ENCODE measurements around the gene ZNF202.

ZNF202 gene

GRCh38 chr11:123694551-123694950, 46.9 kb downstream of the ZNF202 start:
- H3K4me3 ChIP-seq (ENCODE audit: insufficient read depth, low read depth, low read length, poor library complexity, severe bottlenecking): no peak overlapping the region
- no peak overlapping the region for H3K27ac ChIP-seq (ENCODE audit: insufficient read depth, low read length, poor library complexity, severe bottlenecking)
- no peaks in the 10 kb centered on the region for H3K36me3 ChIP-seq (ENCODE audit: control insufficient read depth, insufficient read depth, low read length)
- no peaks in the 10 kb centered on the region for H3K9me3 ChIP-seq (ENCODE audit: control insufficient read depth, low read length)
- no peak for DNase-seq
- H3K27me3 ChIP-seq (replicated peaks; ENCODE audit: control insufficient read depth, insufficient read depth, low read length, poor library complexity, severe bottlenecking): no peaks in the 10 kb centered on the region
- H3K4me1 ChIP-seq (ENCODE audit: control insufficient read depth, insufficient read depth, low read length, poor library complexity, severe bottlenecking): no peaks in the 10 kb centered on the region

DNA sequence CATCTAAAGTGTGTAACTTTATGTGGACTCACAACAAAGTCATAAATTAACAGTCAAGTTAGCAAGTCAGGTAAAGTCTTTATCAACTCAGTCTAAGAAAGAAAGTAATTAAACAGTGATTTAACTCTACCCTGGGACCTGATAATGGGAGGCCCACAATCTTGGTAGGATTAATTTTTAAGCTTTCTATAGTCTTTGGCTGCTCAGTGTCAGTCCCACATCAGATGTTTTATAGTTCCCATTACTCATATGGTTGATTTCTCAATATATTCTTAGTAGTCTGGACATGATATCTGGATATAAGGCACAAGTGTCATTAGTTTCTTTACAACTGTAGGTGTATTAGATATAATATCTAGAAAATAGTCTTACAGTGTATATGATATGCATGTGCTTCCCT, 48.5 kb downstream of the ZNF202 start:
- no peaks in the 10 kb centered on the region for H3K4me1 ChIP-seq (ENCODE audit: control insufficient read depth, insufficient read depth, low read length, poor library complexity, severe bottlenecking)
- no peaks in the 10 kb centered on the region for H3K27me3 ChIP-seq (replicated peaks; ENCODE audit: control insufficient read depth, insufficient read depth, low read length, poor library complexity, severe bottlenecking)
- no peaks in the 10 kb centered on the region for H3K36me3 ChIP-seq (ENCODE audit: control insufficient read depth, insufficient read depth, low read length)
- H3K27ac ChIP-seq (ENCODE audit: insufficient read depth, low read length, poor library complexity, severe bottlenecking): no peak overlapping the region
- H3K9me3 ChIP-seq (ENCODE audit: control insufficient read depth, low read length): no peaks in the 10 kb centered on the region
- no peak for DNase-seq
- no peak overlapping the region for H3K4me3 ChIP-seq (ENCODE audit: insufficient read depth, low read depth, low read length, poor library complexity, severe bottlenecking)

DNA sequence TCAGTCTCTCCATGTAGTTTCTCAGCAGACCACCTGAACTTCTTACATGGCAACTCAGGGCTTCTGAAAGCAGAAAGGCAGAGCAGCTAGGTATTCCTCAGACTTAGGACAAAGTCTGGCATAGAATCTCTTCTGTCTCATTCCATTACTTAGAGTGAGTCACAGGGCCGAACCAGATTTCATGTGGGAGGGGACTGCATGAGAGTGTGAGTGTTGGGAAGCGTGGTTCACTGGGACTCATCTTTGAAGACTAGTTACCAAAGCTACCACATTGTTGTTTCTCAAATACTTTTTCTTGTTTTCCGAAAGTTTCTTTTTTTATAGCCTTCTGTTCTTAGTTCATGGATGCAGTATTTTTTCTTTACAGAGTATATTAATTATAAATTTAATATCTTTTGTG, 51.0 kb downstream of the ZNF202 start:
- no peak for DNase-seq
- Histone ChIP-seq H3K4me1 (ENCODE audit: control insufficient read depth, insufficient read depth, low read length, poor library complexity, severe bottlenecking) (no peaks in the 10 kb centered on the region), H3K27ac (ENCODE audit: insufficient read depth, low read length, poor library complexity, severe bottlenecking) (no peak overlapping the region)

DNA sequence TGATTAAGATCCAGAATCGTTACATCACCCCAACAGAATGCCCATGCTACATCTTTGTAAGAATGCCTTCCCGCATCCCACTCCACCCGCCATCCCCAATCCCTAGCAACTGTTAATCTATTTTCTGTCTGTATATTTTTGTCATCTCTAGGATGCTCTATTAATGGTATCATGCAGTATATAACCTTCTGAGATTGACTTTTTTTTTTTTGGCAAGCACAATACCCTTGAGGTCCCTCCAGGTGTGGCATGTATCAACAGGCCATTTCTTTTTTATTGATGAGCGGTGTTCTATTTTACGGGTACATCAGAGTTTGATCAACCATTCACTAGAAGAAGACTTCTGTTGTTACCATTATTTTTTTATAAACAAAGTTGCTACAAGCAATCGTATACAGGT, 56.9 kb downstream of the ZNF202 start:
- Histone ChIP-seq H3K27me3 (replicated peaks; ENCODE audit: control insufficient read depth, insufficient read depth, low read length, poor library complexity, severe bottlenecking) (no peaks in the 10 kb centered on the region), H3K27ac (ENCODE audit: insufficient read depth, low read length, poor library complexity, severe bottlenecking) (no peak overlapping the region), H3K36me3 (ENCODE audit: control insufficient read depth, insufficient read depth, low read length) (no peaks in the 10 kb centered on the region), H3K4me3 (ENCODE audit: insufficient read depth, low read depth, low read length, poor library complexity, severe bottlenecking) (no peak overlapping the region), H3K9me3 (ENCODE audit: control insufficient read depth, low read length) (no peaks in the 10 kb centered on the region), H3K4me1 (ENCODE audit: control insufficient read depth, insufficient read depth, low read length, poor library complexity, severe bottlenecking) (no peaks in the 10 kb centered on the region)
- no peak for DNase-seq

More for the DNA sequence above, 51.0 kb downstream of the ZNF202 start:
- H3K36me3 ChIP-seq (ENCODE audit: control insufficient read depth, insufficient read depth, low read length): no peaks in the 10 kb centered on the region
- H3K27me3 ChIP-seq (replicated peaks; ENCODE audit: control insufficient read depth, insufficient read depth, low read length, poor library complexity, severe bottlenecking): no peaks in the 10 kb centered on the region
- no peak overlapping the region for H3K4me3 ChIP-seq (ENCODE audit: insufficient read depth, low read depth, low read length, poor library complexity, severe bottlenecking)
- H3K9me3 ChIP-seq (ENCODE audit: control insufficient read depth, low read length): no peaks in the 10 kb centered on the region

DNA sequence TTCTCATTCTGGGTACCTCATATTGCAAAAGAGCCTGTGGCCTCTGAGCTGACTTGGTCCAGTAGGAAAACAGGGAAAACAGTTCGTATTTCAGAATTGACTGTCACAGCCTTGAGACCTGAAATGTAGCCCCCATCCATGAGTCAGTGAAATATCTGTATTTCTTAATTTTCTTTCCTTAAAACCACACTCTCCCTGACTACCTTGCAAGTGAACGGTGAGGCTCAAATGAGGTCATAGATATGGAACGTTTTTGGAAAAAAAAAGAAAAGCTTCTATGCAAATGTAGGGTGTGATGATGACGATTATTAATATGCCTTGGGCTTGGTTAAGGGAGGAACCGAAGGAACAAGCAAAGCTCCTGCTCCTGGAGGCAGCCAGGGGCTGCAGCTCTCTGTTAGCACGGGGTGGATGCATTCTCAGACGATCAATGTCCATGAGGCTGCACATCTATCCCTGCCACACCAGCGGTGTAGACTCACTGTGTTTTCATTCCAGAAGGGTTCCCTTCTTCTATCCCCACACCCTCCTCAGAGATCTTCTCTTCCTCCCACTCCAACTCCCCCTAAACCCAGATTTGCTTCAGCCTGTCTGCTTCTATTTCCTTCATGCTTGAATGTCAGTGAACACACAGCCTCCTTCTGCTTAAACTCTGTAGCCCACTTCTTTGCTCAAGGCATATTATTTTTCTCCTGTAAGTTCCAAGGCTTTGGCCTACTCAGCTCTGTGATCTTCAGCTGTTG, 57.9 kb downstream of the ZNF202 start:
- H3K27me3 ChIP-seq (replicated peaks; ENCODE audit: control insufficient read depth, insufficient read depth, low read length, poor library complexity, severe bottlenecking): no peaks in the 10 kb centered on the region
- H3K9me3 ChIP-seq (ENCODE audit: control insufficient read depth, low read length): no peaks in the 10 kb centered on the region
- H3K4me1 ChIP-seq (ENCODE audit: control insufficient read depth, insufficient read depth, low read length, poor library complexity, severe bottlenecking): no peaks in the 10 kb centered on the region
- no peaks in the 10 kb centered on the region for H3K36me3 ChIP-seq (ENCODE audit: control insufficient read depth, insufficient read depth, low read length)
- DNase-seq: no peak
- H3K27ac ChIP-seq (ENCODE audit: insufficient read depth, low read length, poor library complexity, severe bottlenecking): no peak overlapping the region
- H3K4me3 ChIP-seq (ENCODE audit: insufficient read depth, low read depth, low read length, poor library complexity, severe bottlenecking): no peak overlapping the region

DNA sequence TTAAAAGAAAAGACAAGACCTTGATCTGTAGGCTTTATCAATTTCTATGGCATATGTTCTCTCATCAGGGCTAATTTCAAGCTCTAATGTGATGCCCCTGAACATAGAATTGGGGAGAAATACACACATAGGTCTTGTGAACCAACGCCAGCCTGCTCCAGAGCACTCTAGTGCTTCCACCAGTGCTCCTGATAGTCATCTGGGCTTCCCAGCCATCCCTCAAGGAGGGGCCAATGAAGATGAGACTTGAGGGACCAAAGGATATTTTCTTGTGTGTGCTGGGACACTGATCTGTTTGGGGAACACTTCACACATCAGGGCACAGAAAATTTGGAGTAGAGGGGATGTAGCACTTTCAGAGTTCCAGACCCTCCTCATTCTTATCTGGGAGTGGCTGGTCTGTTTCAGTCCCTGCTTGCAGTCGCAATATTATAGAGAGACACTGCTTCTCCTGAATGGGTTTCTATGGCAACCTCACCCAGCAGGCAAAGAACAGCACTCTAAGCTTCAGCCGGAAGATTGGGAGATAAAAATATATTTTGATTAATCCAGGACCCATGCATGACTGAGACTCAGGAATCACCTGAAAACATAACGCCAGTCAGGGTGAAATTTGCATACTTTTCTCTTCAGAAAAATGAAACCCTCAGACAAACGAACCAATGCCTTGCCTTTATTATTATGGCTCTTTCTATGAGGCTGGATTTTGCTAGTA, 58.6 kb downstream of the ZNF202 start:
- H3K4me3 ChIP-seq (ENCODE audit: insufficient read depth, low read depth, low read length, poor library complexity, severe bottlenecking): no peak overlapping the region
- DNase-seq: no peak
- H3K4me1 ChIP-seq (ENCODE audit: control insufficient read depth, insufficient read depth, low read length, poor library complexity, severe bottlenecking): no peaks in the 10 kb centered on the region
- no peak overlapping the region for H3K27ac ChIP-seq (ENCODE audit: insufficient read depth, low read length, poor library complexity, severe bottlenecking)
- no peaks in the 10 kb centered on the region for H3K36me3 ChIP-seq (ENCODE audit: control insufficient read depth, insufficient read depth, low read length)
- H3K27me3 ChIP-seq (replicated peaks; ENCODE audit: control insufficient read depth, insufficient read depth, low read length, poor library complexity, severe bottlenecking): no peaks in the 10 kb centered on the region
- H3K9me3 ChIP-seq (ENCODE audit: control insufficient read depth, low read length): no peaks in the 10 kb centered on the region

GRCh38 chr11:123681030-123681429, 60.4 kb downstream of the ZNF202 start:
- no peaks in the 10 kb centered on the region for H3K27me3 ChIP-seq (replicated peaks; ENCODE audit: control insufficient read depth, insufficient read depth, low read length, poor library complexity, severe bottlenecking)
- H3K9me3 ChIP-seq (ENCODE audit: control insufficient read depth, low read length): no peaks in the 10 kb centered on the region
- H3K4me3 ChIP-seq (ENCODE audit: insufficient read depth, low read depth, low read length, poor library complexity, severe bottlenecking): no peak overlapping the region
- no peaks in the 10 kb centered on the region for H3K36me3 ChIP-seq (ENCODE audit: control insufficient read depth, insufficient read depth, low read length)
- H3K4me1 ChIP-seq (ENCODE audit: control insufficient read depth, insufficient read depth, low read length, poor library complexity, severe bottlenecking): no peaks in the 10 kb centered on the region
- no peak for DNase-seq
- no peak overlapping the region for H3K27ac ChIP-seq (ENCODE audit: insufficient read depth, low read length, poor library complexity, severe bottlenecking)

DNA sequence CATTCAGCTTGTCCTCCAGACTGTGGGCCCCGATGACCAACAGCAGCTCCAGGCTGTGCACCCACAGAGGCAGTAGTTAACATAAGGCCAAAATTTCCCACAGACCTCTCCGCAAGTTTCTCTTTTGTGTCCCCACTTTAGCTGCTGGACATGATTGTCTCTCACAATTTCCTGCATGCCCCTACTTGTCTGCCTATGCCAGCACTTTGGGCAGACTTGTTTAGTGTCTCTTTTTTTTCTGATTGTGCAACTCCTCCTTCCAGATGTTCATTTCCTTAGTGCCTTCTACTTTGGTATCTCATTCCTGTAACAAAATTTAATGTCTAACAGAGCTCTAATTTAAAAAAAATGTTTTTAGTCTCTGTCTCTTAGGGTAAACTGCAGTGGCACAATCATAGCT, 63.2 kb downstream of the ZNF202 start:
- no peak overlapping the region for H3K27ac ChIP-seq (ENCODE audit: insufficient read depth, low read length, poor library complexity, severe bottlenecking)
- H3K4me1 ChIP-seq (ENCODE audit: control insufficient read depth, insufficient read depth, low read length, poor library complexity, severe bottlenecking): no peaks in the 10 kb centered on the region
- H3K4me3 ChIP-seq (ENCODE audit: insufficient read depth, low read depth, low read length, poor library complexity, severe bottlenecking): no peak overlapping the region
- DNase-seq: no peak
- no peaks in the 10 kb centered on the region for H3K9me3 ChIP-seq (ENCODE audit: control insufficient read depth, low read length)
- no peaks in the 10 kb centered on the region for H3K27me3 ChIP-seq (replicated peaks; ENCODE audit: control insufficient read depth, insufficient read depth, low read length, poor library complexity, severe bottlenecking)
- no peaks in the 10 kb centered on the region for H3K36me3 ChIP-seq (ENCODE audit: control insufficient read depth, insufficient read depth, low read length)

GRCh38 chr11:123677510-123677909, 64.0 kb downstream of the ZNF202 start:
- no peak overlapping the region for H3K4me3 ChIP-seq (ENCODE audit: insufficient read depth, low read depth, low read length, poor library complexity, severe bottlenecking)
- H3K27ac ChIP-seq (ENCODE audit: insufficient read depth, low read length, poor library complexity, severe bottlenecking): no peak overlapping the region
- H3K9me3 ChIP-seq (ENCODE audit: control insufficient read depth, low read length): no peaks in the 10 kb centered on the region
- H3K4me1 ChIP-seq (ENCODE audit: control insufficient read depth, insufficient read depth, low read length, poor library complexity, severe bottlenecking): no peaks in the 10 kb centered on the region
- no peaks in the 10 kb centered on the region for H3K27me3 ChIP-seq (replicated peaks; ENCODE audit: control insufficient read depth, insufficient read depth, low read length, poor library complexity, severe bottlenecking)
- no peaks in the 10 kb centered on the region for H3K36me3 ChIP-seq (ENCODE audit: control insufficient read depth, insufficient read depth, low read length)
- no peak for DNase-seq

DNA sequence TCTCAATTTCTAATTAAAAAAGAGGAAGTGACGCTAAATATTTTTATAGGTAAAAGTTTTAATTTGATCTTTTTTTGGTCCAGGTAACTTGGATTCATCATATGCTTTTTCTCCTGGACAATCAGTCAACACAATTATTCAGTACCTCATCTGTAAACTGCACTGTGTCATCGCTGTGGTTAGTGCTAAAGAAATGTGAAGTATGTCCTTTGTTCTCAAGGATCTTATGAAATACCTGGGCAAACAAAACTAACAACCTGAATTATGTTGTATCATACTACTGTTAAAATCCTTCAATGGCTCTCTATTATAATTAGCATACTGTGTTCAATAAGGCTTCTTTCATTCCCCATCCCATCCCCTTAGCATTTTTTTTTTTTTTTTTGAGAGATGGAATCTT, 67.2 kb downstream of the ZNF202 start:
- no peaks in the 10 kb centered on the region for H3K36me3 ChIP-seq (ENCODE audit: control insufficient read depth, insufficient read depth, low read length)
- DNase-seq: no peak
- H3K27ac ChIP-seq (ENCODE audit: insufficient read depth, low read length, poor library complexity, severe bottlenecking): no peak overlapping the region
- H3K4me3 ChIP-seq (ENCODE audit: insufficient read depth, low read depth, low read length, poor library complexity, severe bottlenecking): no peak overlapping the region
- no peaks in the 10 kb centered on the region for H3K9me3 ChIP-seq (ENCODE audit: control insufficient read depth, low read length)
- H3K27me3 ChIP-seq (replicated peaks; ENCODE audit: control insufficient read depth, insufficient read depth, low read length, poor library complexity, severe bottlenecking): no peaks in the 10 kb centered on the region
- H3K4me1 ChIP-seq (ENCODE audit: control insufficient read depth, insufficient read depth, low read length, poor library complexity, severe bottlenecking): no peaks in the 10 kb centered on the region
